Measurements from ENCODE around the gene ACSF3.
"Not testable (repeated sequence)": the region's sequence is repeated elsewhere in the genome, so short reads cannot be mapped to it uniquely, and the experiment has no call there.

The ACSF3 gene

GRCh38 chr16:89163297-89163696 is 69.6 kb downstream of the ACSF3 start:
- no peak for DNase-seq

- no peak for DNase-seq
Measured at GRCh38 chr16:89164436-89164835, 70.8 kb downstream of the ACSF3 start.

GRCh38 chr16:89164847-89165680 is 71.4 kb downstream of the ACSF3 start:
- DNase-seq: no peak

GRCh38 chr16:89165681-89165979 is 72.0 kb downstream of the ACSF3 start:
- not testable (repeated sequence) for DNase-seq

GRCh38 chr16:89166696-89167424 is 73.2 kb downstream of the ACSF3 start:
- no peak for DNase-seq

DNA sequence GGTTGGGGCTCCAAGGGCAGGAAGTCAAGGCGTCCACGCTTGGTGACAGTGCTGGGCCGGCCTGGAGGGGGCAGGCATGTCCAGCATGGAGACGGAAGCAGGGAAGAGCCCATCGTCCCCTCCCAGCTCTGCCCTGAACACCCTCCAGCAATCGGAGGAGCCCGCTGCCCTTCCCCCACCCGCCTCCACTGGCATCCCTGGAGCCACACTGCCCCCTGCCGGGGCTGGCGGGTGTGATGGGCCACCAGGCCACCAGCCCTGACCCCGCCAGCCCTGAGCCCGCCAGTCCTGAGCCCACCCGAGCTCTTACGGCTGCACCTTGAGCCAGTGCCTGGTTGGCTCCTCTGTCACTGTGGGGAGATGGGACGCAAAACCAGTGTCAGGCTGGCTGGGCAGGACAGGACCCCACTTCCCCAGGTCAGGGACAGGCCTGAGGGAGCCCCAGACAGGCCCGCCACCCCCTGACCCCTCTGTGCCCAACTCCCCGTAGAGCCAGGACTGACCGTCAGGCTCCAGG is 73.8 kb downstream of the ACSF3 start:
- peak; percentile 89 to 95 (median 94) for DNase-seq

GRCh38 chr16:89168381-89169189 is 74.9 kb downstream of the ACSF3 start:
- no peak for DNase-seq

- no peak for DNase-seq
Measured at GRCh38 chr16:89169778-89170177, 76.1 kb downstream of the ACSF3 start.

GRCh38 chr16:89170346-89171215 is 76.9 kb downstream of the ACSF3 start:
- DNase-seq: peak in 1 of 4 experiments; percentile 7

GRCh38 chr16:89171216-89172170 is 77.8 kb downstream of the ACSF3 start, which contains the start of gene CDH15:
Gene CDH15, plus strand, starts transcription at chr16:89171748. Its CDS starts 84 bp downstream, at chr16:89171832.
- DNase-seq: peak; percentile 88 to 95 (median 92)

GRCh38 chr16:89172171-89172527 is 78.5 kb downstream of the ACSF3 start:
- no peak for DNase-seq

DNA sequence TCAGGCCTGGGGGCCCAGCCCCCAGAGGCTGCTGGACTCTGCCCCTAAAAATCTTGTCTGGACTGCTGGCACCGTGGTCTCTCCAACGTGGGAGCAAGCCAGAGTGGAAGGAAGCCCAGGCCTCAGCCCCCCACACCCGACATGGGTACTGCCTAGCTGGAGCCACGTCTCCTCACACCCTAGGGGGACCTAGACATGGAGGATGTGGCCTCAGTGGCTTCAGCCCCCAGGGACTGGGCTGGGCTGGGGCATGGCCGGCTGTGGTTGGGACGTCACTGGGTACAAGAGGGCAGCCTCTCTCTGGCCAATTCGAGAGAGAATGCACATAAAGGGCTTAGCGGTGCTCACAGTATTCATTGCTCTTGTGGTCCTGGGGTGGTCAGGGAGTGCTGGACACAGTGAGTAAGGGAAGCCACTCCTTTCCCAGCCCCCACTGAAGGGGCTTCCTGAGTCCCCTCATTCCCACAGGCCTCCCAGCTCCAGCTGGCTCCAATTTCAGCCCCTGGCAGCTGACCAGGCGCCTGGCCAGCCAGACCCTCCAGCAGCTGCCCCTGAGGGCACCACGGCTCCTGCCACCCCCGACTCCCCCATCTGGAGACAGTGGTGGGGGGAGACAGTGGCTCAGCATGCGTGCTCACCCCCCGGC is 79.0 kb downstream of the ACSF3 start:
- no peak for DNase-seq

- DNase-seq: no peak
Measured at GRCh38 chr16:89173174-89173921, 79.7 kb downstream of the ACSF3 start.

DNA sequence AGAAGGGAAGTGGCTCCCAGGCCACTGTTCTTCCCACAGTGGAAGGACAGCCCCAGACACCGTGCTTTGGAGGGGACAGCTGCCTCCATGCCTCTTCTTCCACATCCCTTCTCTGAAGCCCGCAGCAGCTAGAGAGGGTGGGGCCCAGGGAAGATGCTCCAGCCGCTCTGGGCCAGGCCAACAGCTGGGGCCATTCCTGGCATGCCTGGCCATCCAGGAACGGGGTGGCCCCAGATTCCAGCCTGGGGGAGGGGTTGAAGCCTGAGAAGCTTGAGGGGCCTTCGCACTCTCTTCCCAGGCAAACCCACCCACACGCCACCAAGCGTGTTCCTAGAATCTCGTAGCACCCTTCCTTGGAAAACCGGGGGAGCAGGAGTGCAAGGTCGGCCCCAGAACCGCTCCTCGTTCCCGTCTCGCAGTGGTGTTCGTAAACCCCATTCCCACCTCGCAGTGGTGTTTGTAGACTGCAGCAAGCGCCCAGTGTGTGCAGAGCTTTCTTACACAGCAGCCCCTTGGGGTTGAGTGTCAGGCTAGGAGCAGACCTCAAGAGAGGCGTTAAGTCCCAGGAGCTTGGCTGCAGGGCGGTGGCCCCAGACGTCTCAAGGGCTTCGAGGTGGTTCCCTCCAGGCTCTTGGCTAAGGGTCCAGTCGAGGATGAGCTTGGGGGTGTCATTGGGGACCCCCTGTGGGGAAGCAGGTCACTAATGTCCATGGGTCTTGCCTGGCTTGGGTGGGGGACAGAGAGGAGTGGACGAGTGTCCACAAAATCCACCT is 80.6 kb downstream of the ACSF3 start:
- DNase-seq: peak in 1 of 4 experiments; percentile 15

DNA sequence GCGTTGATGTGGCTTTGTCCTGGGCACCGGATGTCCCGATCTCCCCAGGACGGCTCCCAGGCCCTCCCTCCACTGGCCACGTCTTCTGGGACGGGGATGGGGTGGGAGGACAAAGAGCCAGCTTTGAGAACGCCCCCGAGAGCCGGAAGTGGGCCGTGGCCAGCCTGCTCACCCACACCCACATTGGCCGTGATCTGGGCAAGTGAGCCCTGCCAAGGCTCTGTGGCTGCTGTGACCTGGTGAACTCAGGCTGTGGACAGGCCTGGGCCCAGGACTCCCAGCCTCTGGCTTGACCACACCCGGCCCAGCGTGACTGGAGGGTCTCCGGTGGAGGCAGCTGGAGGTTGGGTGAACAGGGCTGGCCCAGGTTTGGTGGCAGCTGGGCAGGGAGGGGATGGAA is 81.2 kb downstream of the ACSF3 start:
- DNase-seq: no peak

DNA sequence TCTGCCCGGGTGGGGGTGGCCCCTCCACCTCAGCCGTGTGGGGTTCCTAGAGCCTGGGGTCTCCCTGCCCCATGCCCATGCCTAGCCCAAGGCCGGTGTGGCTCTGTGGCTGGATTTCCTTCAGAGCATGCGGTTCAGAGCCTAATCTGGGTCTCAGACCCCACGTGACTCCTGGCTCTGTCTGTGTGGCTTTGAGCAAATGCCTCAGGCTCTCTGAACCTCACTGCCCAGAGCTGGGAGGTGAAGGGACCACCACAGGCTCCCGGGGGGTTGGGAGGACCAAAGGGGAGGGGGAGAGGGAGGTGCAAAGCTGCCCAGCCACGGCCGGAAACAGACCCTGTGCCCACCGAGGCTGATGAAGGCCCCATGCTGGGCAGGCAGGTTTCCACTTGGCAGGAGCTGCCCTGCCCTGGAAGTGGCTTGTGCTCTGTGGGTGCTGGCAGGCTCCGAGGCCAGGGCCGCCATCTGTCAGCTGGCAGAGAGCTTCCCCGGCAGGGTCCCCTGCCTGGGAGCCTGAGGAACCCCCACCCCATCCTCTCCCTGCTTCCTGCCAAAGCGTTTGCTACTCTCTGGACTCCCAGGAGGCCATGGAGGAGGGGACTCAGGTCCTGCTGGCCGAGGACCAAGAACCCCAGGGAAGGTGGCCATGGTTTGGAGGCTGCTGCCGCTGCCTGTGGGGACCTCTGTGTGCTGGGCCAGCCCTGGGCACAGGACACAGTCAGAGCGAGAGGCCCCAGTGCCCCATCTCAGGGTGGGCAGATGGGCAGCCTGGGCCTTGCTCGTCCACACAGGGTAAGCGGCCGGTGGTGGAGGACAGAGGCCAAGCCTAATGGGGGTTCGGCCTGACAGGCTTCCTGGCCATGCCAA is 81.9 kb downstream of the ACSF3 start:
- DNase-seq: no peak

DNA sequence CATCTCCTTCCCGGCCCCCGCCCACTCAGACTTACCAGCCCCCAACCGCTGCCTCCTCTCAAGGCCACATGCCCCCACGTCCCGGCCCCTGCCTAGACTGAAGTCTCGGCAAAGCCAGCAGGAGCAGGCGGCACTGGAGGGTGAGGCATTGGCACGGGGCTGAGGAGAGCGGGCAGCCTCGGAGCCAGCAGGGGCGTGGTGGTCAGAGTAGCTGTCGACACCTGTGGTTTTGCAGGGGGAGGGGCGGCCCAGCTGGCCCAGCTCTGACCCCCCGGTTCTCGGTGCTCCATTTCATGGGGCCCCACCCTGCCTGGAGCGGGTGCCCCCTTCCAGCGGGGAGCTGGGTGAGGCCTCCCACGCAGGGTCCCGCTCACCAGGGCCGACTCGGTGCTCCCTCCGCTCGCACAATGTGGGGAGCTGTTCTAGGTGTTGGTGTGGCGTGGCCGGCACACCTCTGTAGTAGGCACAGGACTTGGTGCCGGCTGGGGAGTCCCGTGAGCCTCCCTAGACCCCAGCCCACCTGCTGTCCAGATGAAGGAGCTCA is 82.6 kb downstream of the ACSF3 start:
- no peak for DNase-seq
